SKM-1 treated with dmso at 0.1 percent for 144 hours (cell line): ENCODE data around the gene MGRN1.

Experiments used
- DNase-seq: peaks from one replicate; lab custom pipeline; 2025; ENCODE audit not compliant: unreplicated experiment; lab: John Stamatoyannopoulos, UW

MGRN1 gene

GRCh38 chr16:4623593-4623992, 1.0 kb upstream of the MGRN1 start:
- peak; percentile 59 for DNase-seq

- peak; percentile 21 for DNase-seq
These were observed 367 bp downstream of the MGRN1 start for GRCh38 chr16:4624827-4625559.

GRCh38 chr16:4625560-4626159, 1.0 kb downstream of the MGRN1 start:
- peak; percentile 21 for DNase-seq

GRCh38 chr16:4626396-4626795, 1.8 kb downstream of the MGRN1 start:
- DNase-seq: no peak

GRCh38 chr16:4628283-4628682, 3.7 kb downstream of the MGRN1 start:
- DNase-seq: no peak

GRCh38 chr16:4631444-4631843, 6.8 kb downstream of the MGRN1 start:
- no peak for DNase-seq

GRCh38 chr16:4633910-4634635, 9.4 kb downstream of the MGRN1 start:
- no peak for DNase-seq

GRCh38 chr16:4634768-4635167, 10.1 kb downstream of the MGRN1 start:
- no peak for DNase-seq

GRCh38 chr16:4636196-4636595, 11.6 kb downstream of the MGRN1 start:
- DNase-seq: no peak

GRCh38 chr16:4637501-4638166, 13.0 kb downstream of the MGRN1 start:
- no peak for DNase-seq

- DNase-seq: no peak
These were observed 15.4 kb downstream of the MGRN1 start for GRCh38 chr16:4639899-4640509.

GRCh38 chr16:4640572-4641305, 16.1 kb downstream of the MGRN1 start:
- DNase-seq: no peak

GRCh38 chr16:4641306-4641687, 16.7 kb downstream of the MGRN1 start:
- DNase-seq: no peak

- no peak for DNase-seq
These were observed 17.3 kb downstream of the MGRN1 start for GRCh38 chr16:4641895-4642294.

- no peak for DNase-seq
These were observed 22.4 kb downstream of the MGRN1 start for GRCh38 chr16:4646773-4647643.

GRCh38 chr16:4647644-4647980, 23.0 kb downstream of the MGRN1 start:
- DNase-seq: no peak

GRCh38 chr16:4648917-4649316, 24.3 kb downstream of the MGRN1 start:
- no peak for DNase-seq

- DNase-seq: no peak
These were observed 25.3 kb downstream of the MGRN1 start for GRCh38 chr16:4649744-4650442.

GRCh38 chr16:4650443-4651074, 25.9 kb downstream of the MGRN1 start:
- DNase-seq: peak; percentile 46
